ENCODE measurements around the gene TFF1. TPM values are rescaled to one million over a fixed set of nuclear protein-coding genes. Genes with fewer than 3 reads are reported as not detected.
A peak's percentile ranks its signal among the peaks of the same experiment; 100 is the strongest.

TFF1 gene
- total RNA-seq, 2 experiments from 2014 or later, result not detected

GRCh38 chr21:42349420-42350317 lies 16.7 kb downstream of the TFF1 start:
- Mint-ChIP-seq H3K4me3 (no peak overlapping the region), H3K27me3 (no peaks in the 10 kb centered on the region), H3K27ac (no peak overlapping the region), H3K4me1 (ENCODE audit: low read depth) (no peaks in the 10 kb centered on the region), H3K9me3 (peaks cover 12% of the 10 kb centered on the region), H3K36me3 (peaks cover 4% of the 10 kb centered on the region)
- ChIA-PET CTCF (interaction anchor here (1.6 kb wide), 1 partner anchor 12 kb away, joined by 9 read pairs; no protein-coding TSS in a partner anchor), POLR2A (no interaction called here)
- no peak for DNase-seq
- intact Hi-C loops (cut with micrococcal nuclease), result no loop called here

DNA sequence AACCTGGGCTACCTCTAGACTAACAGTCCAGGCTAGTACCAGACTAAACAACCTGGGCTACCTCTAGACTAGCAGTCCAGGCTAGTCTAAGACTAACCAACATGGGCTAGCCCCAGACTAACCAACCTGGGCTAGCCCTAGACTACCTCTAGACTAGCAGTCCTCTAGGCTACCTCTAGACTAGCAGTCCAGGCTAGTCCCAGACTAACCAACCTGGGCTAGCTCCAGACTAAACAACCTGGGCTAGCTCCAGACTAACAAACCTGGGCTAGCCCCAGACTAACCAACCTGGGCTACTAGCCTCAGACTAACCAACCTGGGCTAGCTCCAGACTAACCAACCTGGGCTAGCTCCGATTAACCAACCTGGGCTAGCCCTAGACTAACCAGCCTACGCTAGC lies 17.6 kb downstream of the TFF1 start:
- no peak overlapping the region for H3K27ac Mint-ChIP-seq
- intact Hi-C loops (cut with micrococcal nuclease), result no loop called here
- H3K4me1 Mint-ChIP-seq (ENCODE audit: low read depth), result no peaks in the 10 kb centered on the region
- H3K36me3 Mint-ChIP-seq, result no peaks in the 10 kb centered on the region
- POLR2A ChIA-PET, result no interaction called here
- H3K4me3 Mint-ChIP-seq, result no peak overlapping the region
- CTCF ChIA-PET, result interaction anchor here (1.6 kb wide), 1 partner anchor 11 kb away, joined by 9 read pairs; no protein-coding TSS in a partner anchor
- H3K9me3 Mint-ChIP-seq, result peaks cover 3% of the 10 kb centered on the region
- no peaks in the 10 kb centered on the region for H3K27me3 Mint-ChIP-seq
- no peak for DNase-seq

GRCh38 chr21:42347601-42348327 lies 18.6 kb downstream of the TFF1 start:
- intact Hi-C loops (cut with micrococcal nuclease), result no loop called here
- CTCF ChIA-PET, result interaction anchor here (1.6 kb wide), 1 partner anchor 10 kb away, joined by 9 read pairs; no protein-coding TSS in a partner anchor

DNA sequence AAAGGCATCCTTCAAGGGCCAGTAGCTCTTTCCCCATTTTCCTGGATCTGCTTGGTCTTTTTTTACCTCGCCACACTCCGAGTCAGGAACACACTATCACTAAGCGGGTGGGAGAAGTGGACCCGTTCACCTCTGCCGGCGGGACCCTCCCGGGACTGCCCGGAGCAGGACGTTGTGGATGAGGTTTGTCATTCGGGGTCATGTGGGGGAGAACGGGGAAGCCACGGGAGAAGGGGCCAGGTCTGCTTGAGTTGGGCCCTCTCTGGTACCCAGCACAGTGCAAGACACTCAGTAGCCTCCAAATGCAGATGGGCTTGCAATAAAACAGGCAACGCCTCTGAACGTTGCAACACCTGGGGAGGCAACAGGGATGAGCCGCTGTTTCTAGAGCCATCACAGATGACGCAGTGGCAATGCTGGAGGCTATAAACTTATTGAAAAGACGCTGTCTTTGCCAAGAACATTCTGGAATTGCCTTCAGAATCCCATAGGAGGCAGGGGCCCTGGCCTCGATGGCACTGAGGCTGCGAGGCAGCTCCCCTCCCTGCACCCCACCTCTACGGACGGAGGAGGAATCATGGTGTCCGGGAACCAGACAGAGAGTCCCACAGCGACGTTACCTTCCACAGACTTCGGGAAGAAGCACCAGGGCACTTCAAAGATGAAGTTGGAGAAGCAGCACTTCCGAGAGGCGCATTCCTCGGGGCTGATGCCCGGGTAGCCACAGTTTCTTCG lies 19.3 kb downstream of the TFF1 start:
- POLR2A ChIA-PET, result interaction anchor here (0.6 kb wide), 1 partner anchor 793 kb away, joined by 5 read pairs; no protein-coding TSS in a partner anchor
- Mint-ChIP-seq H3K4me3 (no peak overlapping the region), H3K4me1 (ENCODE audit: low read depth) (no peaks in the 10 kb centered on the region)

More at GRCh38 chr21:42347601-42348327, 18.6 kb downstream of the TFF1 start:
- no peaks in the 10 kb centered on the region for H3K9me3 Mint-ChIP-seq
- H3K4me1 Mint-ChIP-seq (ENCODE audit: low read depth), result no peaks in the 10 kb centered on the region
- POLR2A ChIA-PET, result no interaction called here
- H3K36me3 Mint-ChIP-seq, result no peaks in the 10 kb centered on the region
- H3K4me3 Mint-ChIP-seq, result no peak overlapping the region
- DNase-seq, result no peak
- H3K27ac Mint-ChIP-seq, result no peak overlapping the region
- no peaks in the 10 kb centered on the region for H3K27me3 Mint-ChIP-seq

DNA sequence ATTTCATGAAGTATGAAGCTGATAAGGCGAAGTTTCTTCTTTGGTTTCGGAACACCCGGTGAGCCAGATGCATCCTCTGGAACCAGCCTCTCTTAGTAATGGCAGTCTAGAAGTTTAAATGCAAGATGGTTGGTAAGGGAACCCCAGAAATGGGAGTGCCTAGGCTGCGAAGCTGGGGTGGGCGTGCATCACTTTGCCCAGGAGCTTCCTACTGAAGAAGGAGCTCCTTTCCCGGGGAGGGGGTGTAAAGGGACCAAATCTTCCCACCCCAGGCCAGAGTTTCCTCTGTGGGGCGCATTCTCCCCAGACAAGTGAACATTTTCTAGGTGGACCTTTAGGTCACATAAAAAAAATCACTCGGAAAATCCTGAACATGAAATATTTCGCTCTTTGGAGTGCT lies 19.9 kb downstream of the TFF1 start:
- Mint-ChIP-seq H3K27me3 (no peaks in the 10 kb centered on the region), H3K4me1 (ENCODE audit: low read depth) (no peaks in the 10 kb centered on the region), H3K9me3 (no peaks in the 10 kb centered on the region), H3K27ac (no peak overlapping the region), H3K4me3 (no peak overlapping the region), H3K36me3 (no peaks in the 10 kb centered on the region)
- intact Hi-C loops (cut with micrococcal nuclease), result no loop called here
- POLR2A ChIA-PET, result interaction anchor here (0.6 kb wide), 1 partner anchor 792 kb away, joined by 5 read pairs; no protein-coding TSS in a partner anchor
- CTCF ChIA-PET, result interaction anchor here (0.7 kb wide), 1 partner anchor 9 kb away, joined by 3 read pairs; no protein-coding TSS in a partner anchor
- DNase-seq, result no peak

More for the DNA sequence above, 19.3 kb downstream of the TFF1 start:
- H3K9me3 Mint-ChIP-seq, result no peaks in the 10 kb centered on the region
- DNase-seq, result no peak
- intact Hi-C loops (cut with micrococcal nuclease), result no loop called here
- H3K36me3 Mint-ChIP-seq, result no peaks in the 10 kb centered on the region
- H3K27me3 Mint-ChIP-seq, result no peaks in the 10 kb centered on the region
- no peak overlapping the region for H3K27ac Mint-ChIP-seq
- CTCF ChIA-PET, result interaction anchor here (0.7 kb wide), 1 partner anchor 9 kb away, joined by 3 read pairs; no protein-coding TSS in a partner anchor

DNA sequence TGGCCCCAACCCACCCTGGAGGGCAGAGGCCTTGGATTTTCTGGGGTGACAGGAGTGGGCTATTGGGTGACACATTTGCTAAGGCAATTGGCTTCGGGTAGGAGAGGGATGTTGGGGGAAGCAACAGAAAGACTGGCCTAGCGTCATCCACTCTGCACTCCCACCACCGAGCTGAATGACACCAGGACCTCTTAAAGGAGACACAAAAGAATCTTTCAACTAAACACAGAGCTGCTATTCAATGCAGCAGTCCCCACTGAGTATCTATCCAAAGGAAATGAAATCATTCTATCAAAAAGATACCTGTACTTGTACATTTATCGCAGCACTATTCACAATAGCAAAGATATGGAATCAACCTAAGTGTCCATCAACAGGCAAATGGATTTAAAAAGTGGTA lies 21.7 kb downstream of the TFF1 start:
- Mint-ChIP-seq H3K4me3 (no peak overlapping the region), H3K36me3 (no peaks in the 10 kb centered on the region), H3K27ac (no peak overlapping the region), H3K27me3 (no peaks in the 10 kb centered on the region), H3K9me3 (no peaks in the 10 kb centered on the region), H3K4me1 (ENCODE audit: low read depth) (peaks cover under 1% of the 10 kb centered on the region)
- intact Hi-C loops (cut with micrococcal nuclease), result no loop called here
- POLR2A ChIA-PET, result no interaction called here
- no peak for DNase-seq
- CTCF ChIA-PET, result no interaction called here

DNA sequence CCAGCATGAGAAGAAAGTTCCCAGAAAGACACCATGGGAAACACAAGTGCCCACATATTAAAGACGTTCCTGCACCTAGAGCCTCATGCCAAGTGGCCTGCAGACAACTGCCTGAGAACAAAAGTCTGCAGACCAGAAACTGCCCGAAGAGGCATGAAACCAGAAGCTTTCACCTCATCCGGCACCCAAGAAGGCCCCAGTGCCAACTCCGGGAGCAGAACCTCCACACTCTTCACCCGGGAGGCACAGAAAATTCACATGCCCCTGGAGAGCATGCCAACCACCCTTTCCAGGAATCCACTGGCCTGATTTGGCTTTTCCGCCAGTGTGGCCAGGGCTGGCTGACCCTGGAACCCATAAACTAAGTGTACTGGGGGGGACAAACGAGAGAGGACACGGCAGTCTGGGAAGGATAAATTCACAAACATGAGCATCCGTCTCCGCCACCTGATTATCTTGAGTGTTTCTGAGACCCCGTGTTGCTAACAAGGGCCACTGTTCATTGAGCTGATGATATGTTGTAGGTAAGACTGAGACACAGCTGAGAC lies 22.3 kb downstream of the TFF1 start:
- Mint-ChIP-seq H3K27ac (no peak overlapping the region), H3K27me3 (no peaks in the 10 kb centered on the region), H3K4me1 (ENCODE audit: low read depth) (peaks cover 6% of the 10 kb centered on the region), H3K36me3 (no peaks in the 10 kb centered on the region), H3K4me3 (no peak overlapping the region), H3K9me3 (no peaks in the 10 kb centered on the region)
- ChIA-PET POLR2A (no interaction called here), CTCF (no interaction called here)
- intact Hi-C loops (cut with micrococcal nuclease), result no loop called here
- DNase-seq, result no peak

DNA sequence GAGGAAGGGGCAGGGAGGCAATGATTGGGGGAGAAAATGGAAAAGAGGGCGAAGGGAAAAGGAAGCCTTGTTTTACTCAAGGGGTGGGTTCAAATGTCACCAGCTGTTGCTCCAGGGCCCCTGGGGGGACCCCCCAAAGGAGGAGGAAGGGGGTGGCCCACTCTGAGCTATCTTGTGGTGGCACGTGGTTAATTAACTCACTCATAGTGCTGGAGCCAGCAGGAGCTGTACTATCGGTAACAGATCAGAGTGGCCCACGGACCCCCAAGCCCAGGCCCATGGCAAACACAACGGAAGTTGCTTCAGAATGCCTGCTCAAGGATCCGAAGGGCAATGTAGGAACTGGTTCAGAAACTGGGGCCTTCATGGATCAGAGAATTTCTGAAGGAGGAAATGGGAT lies 22.8 kb downstream of the TFF1 start:
- intact Hi-C loops (cut with micrococcal nuclease), result no loop called here
- Mint-ChIP-seq H3K27me3 (no peaks in the 10 kb centered on the region), H3K9me3 (no peaks in the 10 kb centered on the region), H3K36me3 (no peaks in the 10 kb centered on the region), H3K27ac (no peak overlapping the region), H3K4me3 (no peak overlapping the region), H3K4me1 (ENCODE audit: low read depth) (peaks cover 11% of the 10 kb centered on the region)
- ChIA-PET POLR2A (no interaction called here), CTCF (interaction anchor here (0.6 kb wide), 1 partner anchor 533 kb away, joined by 3 read pairs; no protein-coding TSS in a partner anchor)
- DNase-seq, result no peak

GRCh38 chr21:42343101-42343500 lies 23.2 kb downstream of the TFF1 start:
- no peaks in the 10 kb centered on the region for H3K36me3 Mint-ChIP-seq
- DNase-seq, result no peak
- CTCF ChIA-PET, result interaction anchor here (0.6 to 1.2 kb wide), 2 partner anchors 25 to 533 kb away, joined by 3 read pairs; no protein-coding TSS in a partner anchor
- H3K4me1 Mint-ChIP-seq (ENCODE audit: low read depth), result peaks cover 15% of the 10 kb centered on the region
- H3K27ac Mint-ChIP-seq, result no peak overlapping the region
- intact Hi-C loops (cut with micrococcal nuclease), result no loop called here
- POLR2A ChIA-PET, result no interaction called here
- H3K27me3 Mint-ChIP-seq, result no peaks in the 10 kb centered on the region
- H3K4me3 Mint-ChIP-seq, result no peak overlapping the region
- no peaks in the 10 kb centered on the region for H3K9me3 Mint-ChIP-seq

GRCh38 chr21:42341776-42342542 lies 24.4 kb downstream of the TFF1 start:
- Mint-ChIP-seq H3K36me3 (no peaks in the 10 kb centered on the region), H3K27me3 (peaks cover 4% of the 10 kb centered on the region), H3K4me3 (no peak overlapping the region), H3K4me1 (ENCODE audit: low read depth) (peaks cover 23% of the 10 kb centered on the region), H3K27ac (no peak overlapping the region), H3K9me3 (no peaks in the 10 kb centered on the region)
- POLR2A ChIA-PET, result no interaction called here
- CTCF ChIA-PET, result interaction anchor here (1.2 kb wide), 1 partner anchor 26 kb away, joined by 3 read pairs; no protein-coding TSS in a partner anchor
- peak; percentile 22 for DNase-seq
- intact Hi-C loops (cut with micrococcal nuclease), result no loop called here

Data from activated CD4-positive, alpha-beta memory T cell treated with anti-CD3 and anti-CD28 coated beads for 36 hours (primary cell).